ENCODE results near the gene CTSZ.

- TF ChIP-seq POLR2A (IDR thresholded peaks at IDR 0.05; ENCODE audit: low read depth, low read length) (no peak), POLR2AphosphoS5 (IDR thresholded peaks at IDR 0.05; ENCODE audit: low read depth, low read length) (no peak), TAF1 (IDR thresholded peaks at IDR 0.05; ENCODE audit: borderline replicate concordance, low read depth, low read length) (no peak)
Measured at GRCh38 chr20:58975353-58975752, 31.7 kb downstream of the CTSZ start.

Data from GM12892 (cell line).